Astrocyte (in vitro differentiated cells and primary cell): ENCODE measurements around the gene THBS4. TPM values are rescaled to one million over a fixed set of nuclear protein-coding genes. Genes with fewer than 3 reads are reported as not detected.

ENCODE experiments used
- DNase-seq: peaks from one replicate; pipeline ENCODE4 v3.0.0-alpha.2; 2010; ENCODE audit warnings: low read depth
- FAIRE-seq: peaks from 2 replicates; lab custom pipeline; 2011; peaks lifted over from hg19 to GRCh38; lab: Jason Lieb, UNC
- H2AFZ ChIP-seq: 2 replicates; pipeline ENCODE4 v1.6.0; 2012; ENCODE audit warnings: low read depth, low read length, inconsistent platforms
- H3K27ac ChIP-seq: 2 replicates; pipeline ENCODE4 v1.5.1; 2011; ENCODE audit warnings: low read depth, low read length, inconsistent platforms
- H3K27me3 ChIP-seq: 2 replicates; pipeline ENCODE4 v1.6.0; 2011; ENCODE audit warnings: low read length, inconsistent platforms; ENCODE audit not compliant: insufficient read depth
- H3K36me3 ChIP-seq: 2 replicates; pipeline ENCODE4 v1.5.1; 2011; ENCODE audit warnings: low read length, inconsistent platforms; ENCODE audit not compliant: insufficient read depth
- H3K4me1 ChIP-seq: 2 replicates; pipeline ENCODE4 v1.5.1; 2011; ENCODE audit warnings: low read length, inconsistent platforms; ENCODE audit not compliant: insufficient read depth
- H3K4me2 ChIP-seq: 2 replicates; pipeline ENCODE4 v1.6.0; 2012; ENCODE audit warnings: low read length, inconsistent platforms
- H3K4me3 ChIP-seq: 2 replicates; pipeline ENCODE4 v1.5.1; 2011; ENCODE audit warnings: low read depth, mild to moderate bottlenecking, low read length, inconsistent platforms; ENCODE audit not compliant: insufficient read depth
- H3K79me2 ChIP-seq: 2 replicates; pipeline ENCODE4 v1.6.0; 2012; ENCODE audit warnings: mild to moderate bottlenecking, low read length, inconsistent platforms; ENCODE audit not compliant: insufficient read depth
- H3K9ac ChIP-seq: 2 replicates; pipeline ENCODE4 v1.6.0; 2012; ENCODE audit warnings: mild to moderate bottlenecking, low read length, inconsistent platforms
- H3K9me3 ChIP-seq: 2 replicates; pipeline ENCODE4 v1.5.1; 2012; ENCODE audit warnings: low read depth, mild to moderate bottlenecking, low read length, inconsistent platforms; ENCODE audit not compliant: insufficient read depth
- H4K20me1 ChIP-seq: 2 replicates; pipeline ENCODE4 v1.6.0; 2012; ENCODE audit warnings: low read length, inconsistent platforms; ENCODE audit not compliant: insufficient read depth
- H3K27ac Mint-ChIP-seq: one replicate; pipeline ENCODE4 v1.8.0; 2021; ENCODE audit warnings: mild to moderate bottlenecking, mixed read lengths; ENCODE audit not compliant: unreplicated experiment
- H3K27me3 Mint-ChIP-seq: one replicate; pipeline ENCODE4 v1.8.0; 2021; ENCODE audit warnings: low read depth, mixed read lengths; ENCODE audit not compliant: unreplicated experiment
- H3K36me3 Mint-ChIP-seq: one replicate; pipeline ENCODE4 v1.8.0; 2021; ENCODE audit warnings: low read depth, mixed read lengths; ENCODE audit not compliant: unreplicated experiment
- H3K4me1 Mint-ChIP-seq: one replicate; pipeline ENCODE4 v1.8.0; 2021; ENCODE audit warnings: low read depth, mixed read lengths; ENCODE audit not compliant: unreplicated experiment
- H3K4me3 Mint-ChIP-seq: one replicate; pipeline ENCODE4 v1.8.0; 2021; ENCODE audit warnings: mild to moderate bottlenecking, moderate library complexity, mixed read lengths; ENCODE audit not compliant: unreplicated experiment
- H3K9me3 Mint-ChIP-seq: one replicate; pipeline ENCODE4 v1.8.0; 2021; ENCODE audit warnings: mild to moderate bottlenecking, mixed read lengths; ENCODE audit not compliant: unreplicated experiment
- EZH2 ChIP-seq: IDR thresholded peaks from 2 replicates; pipeline ENCODE4 v1.6.1; 2012; ENCODE audit warnings: mild to moderate bottlenecking, low read length, inconsistent platforms; ENCODE audit not compliant: insufficient read depth
- total RNA-seq: library from RNA; stranded (reverse); gene quantifications from 2 replicates; pipeline ENCODE4 v1.2.1, GENCODE V29; 2021
- TF ChIP-seq, protein P1 (sequence below): IDR thresholded peaks from 2 replicates; pipeline ENCODE4 v1.5.1; 2011; ENCODE audit warnings: low read depth, mild to moderate bottlenecking, inconsistent platforms, low read length, moderate library complexity; ENCODE audit not compliant: insufficient read depth

THBS4 gene
- total RNA-seq, 1 donor from 2014 or later = 1.1 TPM

DNA sequence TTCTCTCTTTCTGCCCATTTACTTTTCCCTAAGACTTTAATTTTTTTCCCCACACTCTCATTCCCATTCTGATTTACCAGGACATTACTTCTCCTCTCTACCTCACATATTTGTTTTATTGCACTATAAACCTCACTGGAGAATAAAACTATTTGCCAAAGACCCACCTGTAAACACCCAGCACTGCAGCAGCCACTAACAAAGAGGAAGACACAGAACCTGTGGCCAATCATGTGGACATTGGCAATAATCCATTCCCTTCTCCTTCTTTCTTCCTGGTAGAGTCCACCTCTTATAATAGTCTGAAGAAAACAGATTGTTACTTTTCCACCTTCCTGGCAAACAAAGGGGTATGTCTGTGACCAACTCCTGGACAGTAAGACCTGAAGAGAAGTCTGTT is 8.3 kb upstream of the THBS4 start:
- FAIRE-seq = no peak
- peaks cover 5% of the 10 kb centered on the region for H3K27me3 Mint-ChIP-seq

DNA sequence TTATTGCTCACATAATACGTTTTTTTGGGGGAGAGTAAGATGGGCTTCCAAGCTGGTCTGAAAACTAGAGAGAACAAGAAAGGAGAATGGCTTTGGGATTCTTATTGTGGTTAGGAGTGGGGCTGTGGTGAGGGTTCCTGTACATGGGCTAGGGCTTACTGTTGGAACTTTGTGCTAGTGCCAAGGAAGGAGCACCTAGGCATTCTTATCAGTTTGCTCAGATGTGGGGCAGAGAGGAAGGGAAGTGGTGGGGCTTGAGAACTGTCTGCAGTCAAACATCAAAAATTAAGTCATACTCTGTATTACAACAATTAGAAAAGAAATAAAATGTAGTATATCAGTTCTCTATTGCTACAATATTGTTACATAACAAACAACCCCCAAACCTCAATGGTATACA is 4.0 kb upstream of the THBS4 start:
- no peaks in the 10 kb centered on the region for H3K4me1 Mint-ChIP-seq
- H3K27me3 Mint-ChIP-seq = peaks cover 36% of the 10 kb centered on the region
- H3K4me3 Mint-ChIP-seq = no peak overlapping the region
- H3K36me3 Mint-ChIP-seq = no peaks in the 10 kb centered on the region
- H3K36me3 ChIP-seq = no peaks in the 10 kb centered on the region
- peaks cover 26% of the 10 kb centered on the region for H3K27me3 ChIP-seq
- no peaks in the 10 kb centered on the region for H3K79me2 ChIP-seq
- FAIRE-seq (no peak), DNase-seq (no peak)
- TF ChIP-seq, protein P1, sequence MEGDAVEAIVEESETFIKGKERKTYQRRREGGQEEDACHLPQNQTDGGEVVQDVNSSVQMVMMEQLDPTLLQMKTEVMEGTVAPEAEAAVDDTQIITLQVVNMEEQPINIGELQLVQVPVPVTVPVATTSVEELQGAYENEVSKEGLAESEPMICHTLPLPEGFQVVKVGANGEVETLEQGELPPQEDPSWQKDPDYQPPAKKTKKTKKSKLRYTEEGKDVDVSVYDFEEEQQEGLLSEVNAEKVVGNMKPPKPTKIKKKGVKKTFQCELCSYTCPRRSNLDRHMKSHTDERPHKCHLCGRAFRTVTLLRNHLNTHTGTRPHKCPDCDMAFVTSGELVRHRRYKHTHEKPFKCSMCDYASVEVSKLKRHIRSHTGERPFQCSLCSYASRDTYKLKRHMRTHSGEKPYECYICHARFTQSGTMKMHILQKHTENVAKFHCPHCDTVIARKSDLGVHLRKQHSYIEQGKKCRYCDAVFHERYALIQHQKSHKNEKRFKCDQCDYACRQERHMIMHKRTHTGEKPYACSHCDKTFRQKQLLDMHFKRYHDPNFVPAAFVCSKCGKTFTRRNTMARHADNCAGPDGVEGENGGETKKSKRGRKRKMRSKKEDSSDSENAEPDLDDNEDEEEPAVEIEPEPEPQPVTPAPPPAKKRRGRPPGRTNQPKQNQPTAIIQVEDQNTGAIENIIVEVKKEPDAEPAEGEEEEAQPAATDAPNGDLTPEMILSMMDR = no peak
- TF ChIP-seq EZH2 = no peak
- no peak overlapping the region for H3K27ac Mint-ChIP-seq
- no peaks in the 10 kb centered on the region for H3K4me1 ChIP-seq
- H4K20me1 ChIP-seq = no peaks in the 10 kb centered on the region
- no peaks in the 10 kb centered on the region for H3K9me3 ChIP-seq
- H3K27ac ChIP-seq = no peak overlapping the region
- no peak overlapping the region for H3K4me2 ChIP-seq
- no peak overlapping the region for H2AFZ ChIP-seq
- no peak overlapping the region for H3K9ac ChIP-seq
- no peak overlapping the region for H3K4me3 ChIP-seq
- H3K9me3 Mint-ChIP-seq = no peaks in the 10 kb centered on the region

More for the DNA sequence above, 8.3 kb upstream of the THBS4 start:
- peaks cover 4% of the 10 kb centered on the region for H3K27me3 ChIP-seq
- no peak overlapping the region for H3K27ac Mint-ChIP-seq
- no peaks in the 10 kb centered on the region for H3K4me1 ChIP-seq
- TF ChIP-seq, protein P1 = no peak
- no peak for TF ChIP-seq EZH2
- H3K4me3 ChIP-seq = no peak overlapping the region
- no peaks in the 10 kb centered on the region for H4K20me1 ChIP-seq
- no peaks in the 10 kb centered on the region for H3K36me3 ChIP-seq
- no peaks in the 10 kb centered on the region for H3K79me2 ChIP-seq
- no peak for DNase-seq
- no peaks in the 10 kb centered on the region for H3K9me3 Mint-ChIP-seq
- H3K4me2 ChIP-seq = no peak overlapping the region
- no peak overlapping the region for H2AFZ ChIP-seq
- H3K27ac ChIP-seq = no peak overlapping the region
- no peak overlapping the region for H3K4me3 Mint-ChIP-seq
- H3K9ac ChIP-seq = no peak overlapping the region
- H3K9me3 ChIP-seq = no peaks in the 10 kb centered on the region
- no peaks in the 10 kb centered on the region for H3K36me3 Mint-ChIP-seq
- no peaks in the 10 kb centered on the region for H3K4me1 Mint-ChIP-seq

DNA sequence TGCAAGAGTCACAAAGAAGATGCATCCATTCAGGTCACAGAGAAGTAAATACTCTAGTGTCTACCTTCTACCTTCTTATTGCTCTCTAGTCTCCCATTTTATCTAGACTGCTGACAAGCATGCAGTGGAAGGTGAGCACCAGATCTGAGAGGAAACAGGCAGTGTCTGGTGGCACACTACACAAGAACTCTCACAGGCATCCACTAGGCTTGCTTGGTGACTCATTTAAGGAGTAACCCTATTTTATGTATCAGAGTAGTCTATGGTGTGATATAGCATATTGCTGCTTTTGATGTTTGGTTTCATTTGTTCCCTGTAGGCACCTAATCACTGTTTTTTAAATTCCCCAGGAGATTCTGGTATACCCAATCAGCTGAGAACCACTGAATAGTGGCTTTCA is 1.6 kb upstream of the THBS4 start:
- H3K27ac Mint-ChIP-seq = no peak overlapping the region
- Histone ChIP-seq H3K4me3 (no peak overlapping the region), H3K4me2 (no peak overlapping the region), H2AFZ (no peak overlapping the region), H3K9ac (no peak overlapping the region), H3K79me2 (no peaks in the 10 kb centered on the region), H4K20me1 (no peaks in the 10 kb centered on the region), H3K27ac (no peak overlapping the region), H3K36me3 (no peaks in the 10 kb centered on the region), H3K27me3 (peaks cover 42% of the 10 kb centered on the region), H3K4me1 (no peaks in the 10 kb centered on the region), H3K9me3 (no peaks in the 10 kb centered on the region)
- FAIRE-seq (no peak), DNase-seq (no peak)
- TF ChIP-seq, protein P1 = no peak
- no peak for TF ChIP-seq EZH2
- H3K4me1 Mint-ChIP-seq = no peaks in the 10 kb centered on the region
- H3K36me3 Mint-ChIP-seq = no peaks in the 10 kb centered on the region
- H3K4me3 Mint-ChIP-seq = no peak overlapping the region
- H3K27me3 Mint-ChIP-seq = peaks cover 45% of the 10 kb centered on the region
- H3K9me3 Mint-ChIP-seq = no peaks in the 10 kb centered on the region
